Activated CD8-positive, alpha-beta memory T cell treated with anti-CD3 and anti-CD28 coated beads, Interleukin-2, amount 10 ng/mL, durations not matched to agents 7 days and 5 days (primary cell): ENCODE results near the gene LASP1. TPM values are rescaled to one million over a fixed set of nuclear protein-coding genes. Genes with fewer than 3 reads are reported as not detected.

ENCODE experiments used
- ATAC-seq: fragments of 150-1000 bp; cut with Tn5 transposase; one replicate; pipeline ENCODE4 v1.10.0; 2021; ENCODE audit warnings: moderate library complexity
- CTCF ChIA-PET: fragments of 350-600 bp; sonication (Branson Sonifier 250); formaldehyde crosslinking; loops from one replicate; lab custom pipeline; 2021; ENCODE audit warnings: antibody characterized with exemption; lab: Charles Lee
- DNase-seq: peaks from one replicate; pipeline ENCODE4 v3.0.0-alpha.2; 2020
- H3K27ac Mint-ChIP-seq: one replicate; pipeline ENCODE4 v1.8.0; 2021; ENCODE audit warnings: mild to moderate bottlenecking, mixed read lengths
- H3K27me3 Mint-ChIP-seq: one replicate; pipeline ENCODE4 v1.8.0; 2021; ENCODE audit warnings: mixed read lengths
- H3K36me3 Mint-ChIP-seq: one replicate; pipeline ENCODE4 v1.8.0; 2021; ENCODE audit warnings: mild to moderate bottlenecking, mixed read lengths
- H3K4me1 Mint-ChIP-seq: one replicate; pipeline ENCODE4 v1.8.0; 2021; ENCODE audit warnings: mixed read lengths
- H3K4me3 Mint-ChIP-seq: one replicate; pipeline ENCODE4 v1.8.0; 2021; ENCODE audit warnings: mild to moderate bottlenecking, moderate library complexity, mixed read lengths
- H3K9me3 Mint-ChIP-seq: one replicate; pipeline ENCODE4 v1.8.0; 2022; ENCODE audit warnings: low read depth, mixed read lengths
- total RNA-seq, 2 experiments: library from RNA; stranded (reverse); gene quantifications; one replicate each; pipeline ENCODE4 v1.2.3, GENCODE V29; 2021

The LASP1 gene
- total RNA-seq, 2 experiments from 2014 or later: 208 to 239 TPM

DNA sequence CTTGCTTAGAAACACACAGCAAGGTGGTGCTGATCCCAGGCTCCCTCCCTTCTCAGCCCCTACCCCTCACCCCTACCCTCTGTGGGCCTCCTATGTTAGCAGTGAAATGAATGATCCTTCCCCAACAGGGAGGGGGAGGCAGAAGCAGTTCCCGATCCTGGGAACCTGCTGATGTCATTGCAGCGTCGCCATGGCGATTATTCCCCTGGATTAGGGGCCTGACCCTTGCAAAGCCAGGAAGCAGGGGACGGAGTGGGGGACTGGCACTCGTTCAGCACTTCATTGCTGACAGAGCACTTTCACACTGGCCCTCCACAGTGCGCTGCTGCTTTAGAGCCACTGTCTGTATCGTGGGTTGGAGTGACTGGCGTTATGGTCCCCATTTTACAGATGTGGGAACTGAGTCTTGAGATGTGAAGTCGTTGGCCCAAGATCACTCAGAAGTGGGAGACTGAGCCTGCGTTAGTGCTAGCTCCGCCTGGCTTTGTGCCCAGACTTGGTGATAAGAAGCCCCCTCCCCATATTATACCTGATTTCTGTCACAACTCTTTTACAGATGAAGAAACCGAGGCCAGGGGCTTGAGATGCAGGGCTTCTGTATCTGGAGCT lies 26.6 kb downstream of the LASP1 start:
- Mint-ChIP-seq H3K4me3 (no peak overlapping the region), H3K27me3 (no peaks in the 10 kb centered on the region), H3K27ac (peak overlapping the region; percentile 98), H3K4me1 (peaks cover 87% of the 10 kb centered on the region), H3K9me3 (no peaks in the 10 kb centered on the region), H3K36me3 (peaks cover 45% of the 10 kb centered on the region)
- ATAC-seq (no peak), DNase-seq (no peak)
- CTCF ChIA-PET: interaction anchor here (1.8 to 9.0 kb wide), 4 partner anchors 12 to 257 kb away, joined by 4 to 88 read pairs (median 12); partner anchors contain the start of gene LASP1

DNA sequence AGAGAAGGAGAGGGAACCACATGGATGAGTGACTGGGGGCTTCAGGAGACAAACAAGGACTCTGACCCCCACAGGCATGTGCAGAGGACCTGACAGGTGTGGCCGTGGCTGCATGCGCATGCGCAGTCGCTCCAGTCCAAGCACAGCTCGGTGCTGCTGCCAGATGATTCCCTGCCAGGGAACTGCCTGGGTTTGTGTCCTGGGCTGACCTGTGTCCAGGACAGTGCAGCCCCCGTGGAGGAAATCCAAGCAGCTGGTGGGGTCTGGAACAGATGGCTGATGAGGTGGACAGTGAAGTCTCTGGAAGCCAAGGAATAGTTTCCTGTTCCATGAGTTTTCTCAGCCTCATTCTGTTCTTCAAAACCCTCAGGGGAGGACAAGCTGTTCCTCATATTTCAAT lies 27.3 kb downstream of the LASP1 start:
- peaks cover 83% of the 10 kb centered on the region for H3K4me1 Mint-ChIP-seq

DNA sequence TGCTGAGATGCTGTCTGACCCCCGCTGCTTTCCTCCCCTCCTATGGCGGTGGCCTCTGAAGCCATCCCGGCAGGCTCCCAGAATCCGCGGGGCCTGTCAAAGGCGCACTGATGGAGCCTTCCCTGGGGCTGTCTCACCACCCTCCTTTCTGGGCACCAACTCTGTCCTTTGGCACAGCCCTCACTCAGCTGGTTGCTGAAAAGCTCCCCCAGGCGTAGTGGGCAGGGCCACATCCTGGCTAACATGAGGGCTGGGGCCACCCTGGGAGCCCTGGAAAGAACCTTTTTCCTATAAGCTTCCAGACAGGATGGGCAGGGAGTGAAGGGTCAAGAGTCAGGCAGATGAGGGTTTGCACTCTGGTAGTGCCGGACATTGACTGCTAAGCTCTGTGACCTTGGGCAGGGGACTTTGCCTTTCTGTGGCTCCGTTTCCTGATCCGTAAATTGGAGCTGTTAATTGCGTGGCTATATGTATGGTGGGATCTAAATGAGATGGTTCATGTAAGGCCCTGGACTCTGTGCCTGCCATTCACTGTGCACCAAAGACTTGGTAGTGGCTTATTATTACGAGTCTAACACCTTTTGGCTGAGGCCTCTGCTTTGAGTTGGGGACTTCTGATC lies 27.9 kb downstream of the LASP1 start:
- H3K27me3 Mint-ChIP-seq: no peaks in the 10 kb centered on the region
- ATAC-seq: no peak
- H3K9me3 Mint-ChIP-seq: no peaks in the 10 kb centered on the region
- DNase-seq: no peak
- peaks cover 46% of the 10 kb centered on the region for H3K36me3 Mint-ChIP-seq
- peak overlapping the region; percentile 98 for H3K27ac Mint-ChIP-seq
- H3K4me1 Mint-ChIP-seq: peaks cover 77% of the 10 kb centered on the region
- CTCF ChIA-PET: interaction anchor here (0.9 to 9.0 kb wide), 9 partner anchors 9 to 255 kb away, joined by 3 to 88 read pairs (median 5); partner anchors contain the start of genes LASP1 and LASP1NB
- peak overlapping the region; percentile 70 for H3K4me3 Mint-ChIP-seq

More for the DNA sequence above, 27.3 kb downstream of the LASP1 start:
- Mint-ChIP-seq H3K27me3 (no peaks in the 10 kb centered on the region), H3K4me3 (peak overlapping the region; percentile 9), H3K27ac (peak overlapping the region; percentile 98), H3K36me3 (peaks cover 48% of the 10 kb centered on the region), H3K9me3 (no peaks in the 10 kb centered on the region)
- CTCF ChIA-PET: interaction anchor here (1.6 to 9.0 kb wide), 6 partner anchors 13 to 256 kb away, joined by 4 to 88 read pairs (median 12); partner anchors contain the start of genes LASP1 and LASP1NB
- DNase-seq: no peak
- ATAC-seq: no peak

DNA sequence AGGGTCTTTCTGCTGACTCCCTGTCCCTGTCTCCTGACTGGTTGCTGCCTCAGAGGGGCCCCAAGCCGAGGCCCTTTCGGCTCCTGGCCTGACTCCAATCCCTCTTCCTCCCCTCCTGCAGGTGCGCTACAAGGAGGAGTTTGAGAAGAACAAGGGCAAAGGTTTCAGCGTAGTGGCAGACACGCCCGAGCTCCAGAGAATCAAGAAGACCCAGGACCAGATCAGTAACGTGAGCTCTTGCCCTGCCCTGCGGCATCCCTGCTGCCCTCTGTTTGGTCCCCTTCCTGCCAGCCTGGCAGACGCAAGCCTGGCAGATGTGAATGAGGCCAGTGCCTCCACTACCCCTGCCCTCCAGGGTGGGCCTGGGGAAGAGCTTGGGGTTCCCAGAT lies 28.4 kb downstream of the LASP1 start:
- CTCF ChIA-PET: interaction anchor here (0.9 to 9.0 kb wide), 9 partner anchors 8 to 255 kb away, joined by 3 to 88 read pairs (median 5); partner anchors contain the start of genes LASP1 and LASP1NB
- H3K4me1 Mint-ChIP-seq: peaks cover 77% of the 10 kb centered on the region
- no peaks in the 10 kb centered on the region for H3K9me3 Mint-ChIP-seq
- H3K4me3 Mint-ChIP-seq: peak overlapping the region; percentile 70
- peak; percentile 60 for DNase-seq
- H3K27me3 Mint-ChIP-seq: no peaks in the 10 kb centered on the region
- peaks cover 51% of the 10 kb centered on the region for H3K36me3 Mint-ChIP-seq
- peak overlapping the region; percentile 98 for H3K27ac Mint-ChIP-seq
- peak; percentile 8 for ATAC-seq

DNA sequence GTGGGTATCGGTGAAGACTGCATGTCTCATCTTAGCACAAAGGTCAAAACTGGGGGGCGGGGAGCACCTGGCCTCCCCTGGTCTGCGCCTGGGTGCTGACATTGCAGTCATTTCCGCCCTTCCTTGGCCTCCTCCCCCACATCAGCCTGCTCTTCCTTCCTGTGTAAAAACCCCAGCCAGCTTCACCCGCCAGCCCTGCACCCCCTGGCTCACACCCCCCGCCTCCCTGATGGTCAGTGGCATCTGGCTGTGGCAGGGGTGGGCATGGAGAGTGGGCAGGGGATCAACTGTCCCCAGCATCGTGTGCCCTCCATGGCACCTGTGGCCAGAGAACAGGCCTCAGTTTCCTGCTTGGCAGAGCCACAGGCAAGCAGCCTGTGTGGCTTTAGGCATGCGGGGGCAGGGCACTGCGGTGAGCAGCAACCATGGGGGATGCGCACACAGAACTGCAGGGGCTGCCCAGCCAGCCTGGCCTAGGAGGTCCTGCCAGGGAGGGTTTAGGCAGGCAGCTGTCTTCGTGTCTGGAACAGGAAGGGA lies 29.0 kb downstream of the LASP1 start:
- DNase-seq (peak; percentile 94), ATAC-seq (peak; percentile 73)
- H3K36me3 Mint-ChIP-seq: peaks cover 57% of the 10 kb centered on the region
- H3K9me3 Mint-ChIP-seq: no peaks in the 10 kb centered on the region
- CTCF ChIA-PET: interaction anchor here (0.9 to 9.0 kb wide), 9 partner anchors 7 to 254 kb away, joined by 3 to 88 read pairs (median 4); partner anchors contain the start of genes FBXO47, LASP1 and LASP1NB
- peak overlapping the region; percentile 98 for H3K27ac Mint-ChIP-seq
- H3K27me3 Mint-ChIP-seq: no peaks in the 10 kb centered on the region
- H3K4me1 Mint-ChIP-seq: peaks cover 74% of the 10 kb centered on the region
- H3K4me3 Mint-ChIP-seq: peak overlapping the region; percentile 70

DNA sequence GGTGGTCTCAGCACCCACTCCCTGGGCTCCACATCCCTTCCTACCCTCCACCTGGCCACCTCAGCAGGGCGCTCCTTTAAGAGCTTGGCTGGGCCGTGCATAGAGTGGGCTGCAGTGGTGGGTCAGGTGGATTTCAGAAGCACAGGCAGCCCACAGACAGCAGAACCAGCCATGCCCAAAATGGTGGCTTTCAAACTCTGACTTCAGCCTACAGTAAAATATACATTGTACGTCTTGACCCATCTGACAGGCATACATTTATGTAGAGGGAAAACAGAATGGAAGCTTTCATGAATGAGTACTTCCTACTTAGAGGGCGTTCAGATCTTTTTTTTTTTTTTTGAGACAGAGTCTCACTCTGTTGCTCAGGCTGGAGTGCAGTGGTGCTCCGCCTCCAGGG lies 29.6 kb downstream of the LASP1 start:
- peaks cover 57% of the 10 kb centered on the region for H3K36me3 Mint-ChIP-seq
- no peaks in the 10 kb centered on the region for H3K9me3 Mint-ChIP-seq
- peak; percentile 10 for ATAC-seq
- peak overlapping the region; percentile 98 for H3K27ac Mint-ChIP-seq
- no peaks in the 10 kb centered on the region for H3K27me3 Mint-ChIP-seq
- CTCF ChIA-PET: interaction anchor here (0.6 to 9.0 kb wide), 13 partner anchors 8 to 241 kb away, joined by 3 to 88 read pairs (median 3); partner anchors contain the start of genes FBXO47, LASP1 and LASP1NB
- peaks cover 69% of the 10 kb centered on the region for H3K4me1 Mint-ChIP-seq
- no peak for DNase-seq
- H3K4me3 Mint-ChIP-seq: peak overlapping the region; percentile 70

DNA sequence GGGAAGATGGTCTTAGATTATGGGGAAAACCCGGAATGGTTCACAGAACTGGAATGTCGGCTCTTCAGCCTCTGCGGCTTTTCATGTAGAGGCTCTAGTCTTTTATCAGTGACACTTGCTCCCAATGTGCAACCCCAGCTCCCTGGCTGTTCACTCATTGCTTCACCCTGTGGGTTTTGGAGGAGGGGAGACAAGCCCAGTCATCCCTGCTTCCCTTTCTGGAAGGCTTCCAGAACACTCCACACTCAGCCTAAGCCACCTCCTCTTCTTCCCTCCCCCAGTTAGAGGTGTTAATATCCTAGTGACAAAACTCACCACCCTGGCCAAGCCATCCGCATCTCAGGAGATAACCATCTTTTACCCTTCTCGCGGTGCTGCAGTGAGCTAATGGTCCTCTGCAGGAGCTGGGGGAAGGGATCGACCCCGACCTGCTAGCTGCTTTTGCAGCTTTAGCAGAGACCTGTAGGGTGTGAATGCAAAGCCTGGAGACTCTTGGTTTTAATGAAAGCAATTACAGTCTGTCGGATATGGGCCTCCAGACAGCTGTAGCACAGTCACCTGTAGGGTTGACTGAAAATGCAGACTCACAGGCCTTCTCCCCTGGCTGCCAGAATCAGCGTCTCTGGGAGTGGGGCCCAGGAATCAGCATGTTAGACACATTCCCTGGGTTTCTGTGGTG lies 31.3 kb downstream of the LASP1 start:
- peak; percentile 90 for DNase-seq

DNA sequence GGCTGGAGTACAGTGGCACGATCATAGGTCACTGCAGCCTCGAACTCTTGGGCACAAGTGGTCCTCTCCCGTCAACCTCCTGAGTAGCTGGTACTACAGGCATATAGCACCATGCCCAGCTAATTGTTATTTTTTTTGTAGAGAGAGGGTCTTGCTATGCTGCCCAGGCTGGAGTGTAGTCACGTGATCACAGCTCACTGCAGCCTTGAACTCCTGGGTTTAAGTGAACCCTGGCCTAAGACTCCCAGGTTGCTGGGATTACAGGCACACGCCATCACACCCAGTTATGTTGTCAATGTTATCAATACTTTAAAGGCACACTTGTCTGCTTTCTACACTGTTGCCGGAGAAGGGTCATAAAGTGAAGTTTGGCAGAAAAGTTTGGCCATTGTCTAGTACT lies 33.5 kb downstream of the LASP1 start:
- CTCF ChIA-PET: interaction anchor here (1.3 to 9.0 kb wide), 4 partner anchors 17 to 32 kb away, joined by 3 to 88 read pairs (median 36); partner anchors contain the start of genes LASP1 and LASP1NB
- no peak for ATAC-seq
- peaks cover 53% of the 10 kb centered on the region for H3K4me1 Mint-ChIP-seq

More for the DNA sequence above, 31.3 kb downstream of the LASP1 start:
- Mint-ChIP-seq H3K4me3 (peak overlapping the region; percentile 50), H3K36me3 (peaks cover 62% of the 10 kb centered on the region), H3K27ac (peak overlapping the region; percentile 93), H3K9me3 (no peaks in the 10 kb centered on the region), H3K4me1 (peaks cover 69% of the 10 kb centered on the region), H3K27me3 (no peaks in the 10 kb centered on the region)
- CTCF ChIA-PET: interaction anchor here (0.9 to 9.0 kb wide), 11 partner anchors 10 to 252 kb away, joined by 3 to 88 read pairs (median 5); partner anchors contain the start of genes LASP1, LASP1NB and PLXDC1
- ATAC-seq: peak; percentile 68

DNA sequence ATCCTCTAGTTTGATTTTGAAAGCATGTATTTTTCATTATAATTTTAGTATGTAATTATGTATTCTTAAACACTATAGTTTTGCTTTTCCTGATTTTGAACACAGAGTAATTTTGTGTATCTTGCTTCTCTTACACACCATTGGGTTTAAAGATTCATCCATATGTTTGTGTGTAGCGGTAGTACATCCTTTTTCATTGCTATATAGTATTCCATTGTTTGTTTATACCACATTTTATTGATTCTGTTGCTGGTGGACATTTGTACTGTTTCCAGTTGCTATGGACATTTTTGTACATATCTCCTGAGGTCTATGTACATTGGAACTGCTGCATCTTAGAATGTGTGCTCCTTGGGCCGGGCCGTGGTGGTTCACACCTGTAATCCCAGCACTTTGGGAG lies 35.0 kb downstream of the LASP1 start:
- no peak for DNase-seq
- Mint-ChIP-seq H3K27me3 (no peaks in the 10 kb centered on the region), H3K4me3 (no peak overlapping the region), H3K9me3 (no peaks in the 10 kb centered on the region), H3K27ac (no peak overlapping the region), H3K4me1 (peaks cover 38% of the 10 kb centered on the region), H3K36me3 (peaks cover 42% of the 10 kb centered on the region)
- ATAC-seq: no peak
- CTCF ChIA-PET: interaction anchor here (7.9 to 9.0 kb wide), 2 partner anchors 19 to 34 kb away, joined by 55 to 88 read pairs; partner anchors contain the start of genes LASP1 and LASP1NB

More for the DNA sequence above, 33.5 kb downstream of the LASP1 start:
- no peak for DNase-seq
- Mint-ChIP-seq H3K27me3 (no peaks in the 10 kb centered on the region), H3K9me3 (no peaks in the 10 kb centered on the region), H3K27ac (no peak overlapping the region), H3K36me3 (peaks cover 46% of the 10 kb centered on the region), H3K4me3 (no peak overlapping the region)

DNA sequence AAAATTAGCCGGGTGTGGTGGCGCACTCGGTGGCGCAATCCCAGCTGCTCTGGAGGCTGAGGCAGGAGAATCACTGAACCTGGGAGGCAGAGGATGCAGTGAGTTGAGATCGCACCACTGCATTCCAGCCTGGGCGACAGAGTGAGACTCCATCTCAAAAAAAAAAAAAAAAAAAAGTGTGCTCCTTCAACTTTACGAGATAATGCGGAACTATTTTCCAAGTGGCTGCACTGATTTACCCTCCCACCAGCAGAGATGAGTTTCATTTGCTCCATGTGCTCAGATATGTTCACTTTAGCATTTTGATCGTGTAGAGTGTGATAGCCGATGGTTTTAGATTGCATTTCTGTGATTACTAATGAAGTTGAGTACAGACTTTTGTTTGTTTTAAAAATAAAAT lies 35.5 kb downstream of the LASP1 start:
- H3K27ac Mint-ChIP-seq: no peak overlapping the region
- H3K9me3 Mint-ChIP-seq: no peaks in the 10 kb centered on the region
- H3K4me3 Mint-ChIP-seq: no peak overlapping the region
- H3K27me3 Mint-ChIP-seq: no peaks in the 10 kb centered on the region
- ATAC-seq (no peak), DNase-seq (no peak)
- CTCF ChIA-PET: interaction anchor here (2.7 kb wide), 1 partner anchor 35 kb away, joined by 9 read pairs; the partner anchor contains the start of gene LASP1
- peaks cover 44% of the 10 kb centered on the region for H3K36me3 Mint-ChIP-seq
- H3K4me1 Mint-ChIP-seq: peaks cover 37% of the 10 kb centered on the region

DNA sequence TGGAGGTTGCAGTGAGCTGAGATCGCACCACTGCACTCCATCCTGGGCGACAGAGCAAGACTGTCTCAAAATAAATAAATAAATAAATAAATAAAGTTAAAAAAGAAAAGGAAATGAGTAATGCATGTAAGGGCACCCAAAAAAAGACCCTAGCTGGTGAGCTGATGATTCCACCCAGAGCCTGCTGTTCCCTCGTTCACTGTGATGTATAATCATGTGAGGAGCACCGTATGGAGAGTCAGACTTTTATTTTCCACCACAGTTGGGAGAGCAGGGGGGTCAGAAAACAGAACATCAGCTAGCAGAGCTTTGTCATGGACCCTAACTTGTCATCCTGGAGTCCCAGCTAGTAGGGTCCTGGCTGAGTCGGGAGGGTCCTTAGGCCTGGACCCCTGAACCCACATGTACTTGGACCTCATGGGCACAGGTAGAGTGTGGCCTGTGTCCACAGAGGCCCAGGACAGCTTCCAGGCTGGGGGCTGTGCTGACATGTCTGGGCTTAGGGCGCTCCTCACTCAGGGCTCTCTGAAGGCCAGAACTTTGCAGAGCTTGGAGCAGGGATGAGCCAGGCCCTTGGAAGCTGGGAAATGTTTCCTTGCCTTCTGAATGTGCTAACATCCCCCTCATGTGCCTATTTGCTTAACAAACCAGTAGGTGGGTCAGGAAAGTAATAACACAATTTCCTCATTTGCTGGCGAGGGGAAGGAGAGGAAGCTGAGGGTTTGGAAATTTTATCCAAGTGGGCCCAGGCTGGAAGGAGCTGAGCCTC lies 36.8 kb downstream of the LASP1 start:
- Mint-ChIP-seq H3K4me1 (peaks cover 25% of the 10 kb centered on the region), H3K9me3 (no peaks in the 10 kb centered on the region), H3K27ac (peak overlapping the region; percentile 19), H3K36me3 (peaks cover 37% of the 10 kb centered on the region), H3K27me3 (no peaks in the 10 kb centered on the region), H3K4me3 (no peak overlapping the region)
- DNase-seq (no peak), ATAC-seq (no peak)
- CTCF ChIA-PET: interaction anchor here (0.9 to 2.7 kb wide), 7 partner anchors 9 to 264 kb away, joined by 3 to 9 read pairs (median 4); partner anchors contain the start of gene LASP1
